PFSK-1 (cell line): ENCODE results near the gene PHLDA1.

Experiments
- FOXP2 ChIP-seq: optimal IDR thresholded peaks from 2 replicates; pipeline ENCODE3; 2011; ENCODE audit warnings: borderline replicate concordance, control low read depth, inconsistent platforms; ENCODE audit not compliant: insufficient read depth; ENCODE audit errors: extremely low read length, extremely low read depth
- POLR2AphosphoS5 ChIP-seq: IDR thresholded peaks from 2 replicates; pipeline ENCODE4 v1.6.1; 2012; ENCODE audit warnings: low read depth, mild to moderate bottlenecking, control low read depth, low read length, moderate library complexity
- REST ChIP-seq, 2 experiments: IDR thresholded peaks; 2 replicates each; pipeline versions ENCODE4 v1.6.1 to v1.8.0; 2011 to 2012; ENCODE audit warnings: low read depth in 2 of 2, low read length in 2 of 2, control low read depth in 1 of 2, inconsistent platforms in 1 of 2, mild to moderate bottlenecking in 1 of 2, moderate library complexity in 1 of 2; ENCODE audit not compliant: insufficient read depth in 1 of 2
- SIN3A ChIP-seq: IDR thresholded peaks from 2 replicates; pipeline ENCODE4 v1.6.1; 2012; ENCODE audit warnings: mild to moderate bottlenecking, low read length, moderate library complexity, borderline replicate concordance; ENCODE audit not compliant: insufficient read depth
- TAF1 ChIP-seq: IDR thresholded peaks from 2 replicates; pipeline ENCODE4 v1.6.1; 2012; ENCODE audit warnings: low read length, control low read depth, borderline replicate concordance; ENCODE audit not compliant: insufficient read depth

Gene PHLDA1

GRCh38 chr12:75982169-75982564, 49.4 kb downstream of the PHLDA1 start:
- TF ChIP-seq REST (IDR thresholded peaks at IDR 0.05; ENCODE audit: insufficient read depth in 1 of 2, low read depth in 2 of 2, low read length in 2 of 2), result peak in 1 of 2 experiments; percentile 48; a peak in 1 of 4 replicates
- TF ChIP-seq FOXP2, result no peak
- TF ChIP-seq SIN3A, result peak; percentile 33; the same call in 1 of the 2 replicates

GRCh38 chr12:75981247-75982168, 50.1 kb downstream of the PHLDA1 start:
- no peak for TF ChIP-seq TAF1
- TF ChIP-seq REST (IDR thresholded peaks at IDR 0.05; ENCODE audit: insufficient read depth in 1 of 2, low read depth in 2 of 2, low read length in 2 of 2), result no peak
- TF ChIP-seq FOXP2, result no peak
- TF ChIP-seq SIN3A, result no peak
- TF ChIP-seq POLR2AphosphoS5, result no peak

- no peak for TF ChIP-seq FOXP2
Measured at GRCh38 chr12:75979181-75979580, 52.4 kb downstream of the PHLDA1 start.

GRCh38 chr12:75978677-75979076, 52.9 kb downstream of the PHLDA1 start:
- TF ChIP-seq POLR2AphosphoS5, result no peak
- TF ChIP-seq REST (IDR thresholded peaks at IDR 0.05; ENCODE audit: insufficient read depth in 1 of 2, low read depth in 2 of 2, low read length in 2 of 2), result no peak
- no peak for TF ChIP-seq SIN3A
- TF ChIP-seq TAF1, result no peak

GRCh38 chr12:75977952-75978671, 53.5 kb downstream of the PHLDA1 start:
- no peak for TF ChIP-seq POLR2AphosphoS5
- TF ChIP-seq TAF1, result peak; percentile 67; the same call in 1 of the 2 replicates
- peak in 1 of 2 experiments; percentile 78; a peak in 3 of 4 replicates for TF ChIP-seq REST (IDR thresholded peaks at IDR 0.05; ENCODE audit: insufficient read depth in 1 of 2, low read depth in 2 of 2, low read length in 2 of 2)
- TF ChIP-seq FOXP2, result peak; percentile 64
- TF ChIP-seq SIN3A, result peak; percentile 89; the same call in 1 of the 2 replicates
